Measurements from ENCODE around the gene RPL10A.

Gene RPL10A

DNA sequence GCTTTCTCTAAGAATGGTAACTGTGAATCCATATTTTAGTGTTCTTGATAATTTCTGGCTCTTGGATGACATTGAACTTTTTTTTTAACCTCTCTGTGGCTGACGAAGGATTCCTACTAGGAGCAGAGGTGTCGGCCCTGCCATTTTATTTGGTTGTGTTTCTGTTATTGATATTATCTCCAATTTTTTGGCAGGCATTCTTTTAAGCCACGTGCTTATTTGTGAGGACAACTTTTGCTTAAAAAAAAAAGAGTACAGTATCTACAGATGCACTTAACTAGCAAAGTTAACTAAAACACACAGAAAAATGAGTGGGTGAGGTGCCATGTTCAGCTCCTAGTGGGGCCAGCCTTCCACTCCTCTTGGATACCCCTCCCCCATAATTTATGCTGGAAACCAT is 15.0 kb upstream of the RPL10A start:
- TF ChIP-seq, protein P1, sequence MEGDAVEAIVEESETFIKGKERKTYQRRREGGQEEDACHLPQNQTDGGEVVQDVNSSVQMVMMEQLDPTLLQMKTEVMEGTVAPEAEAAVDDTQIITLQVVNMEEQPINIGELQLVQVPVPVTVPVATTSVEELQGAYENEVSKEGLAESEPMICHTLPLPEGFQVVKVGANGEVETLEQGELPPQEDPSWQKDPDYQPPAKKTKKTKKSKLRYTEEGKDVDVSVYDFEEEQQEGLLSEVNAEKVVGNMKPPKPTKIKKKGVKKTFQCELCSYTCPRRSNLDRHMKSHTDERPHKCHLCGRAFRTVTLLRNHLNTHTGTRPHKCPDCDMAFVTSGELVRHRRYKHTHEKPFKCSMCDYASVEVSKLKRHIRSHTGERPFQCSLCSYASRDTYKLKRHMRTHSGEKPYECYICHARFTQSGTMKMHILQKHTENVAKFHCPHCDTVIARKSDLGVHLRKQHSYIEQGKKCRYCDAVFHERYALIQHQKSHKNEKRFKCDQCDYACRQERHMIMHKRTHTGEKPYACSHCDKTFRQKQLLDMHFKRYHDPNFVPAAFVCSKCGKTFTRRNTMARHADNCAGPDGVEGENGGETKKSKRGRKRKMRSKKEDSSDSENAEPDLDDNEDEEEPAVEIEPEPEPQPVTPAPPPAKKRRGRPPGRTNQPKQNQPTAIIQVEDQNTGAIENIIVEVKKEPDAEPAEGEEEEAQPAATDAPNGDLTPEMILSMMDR (IDR thresholded peaks at IDR 0.05; ENCODE audit: low read depth, low read length, poor library complexity, severe bottlenecking), result no peak
- no peak for TF ChIP-seq EZH2phosphoT487 (IDR thresholded peaks at IDR 0.05; ENCODE audit: borderline replicate concordance, low read length)
- H3K79me2 ChIP-seq (ENCODE audit: control insufficient read depth, low read length), result peaks cover 16% of the 10 kb centered on the region
- H3K4me2 ChIP-seq (ENCODE audit: low read length), result peak overlapping the region; percentile 81
- peaks cover 2% of the 10 kb centered on the region; the same call in 1 of the 2 replicates for H4K20me1 ChIP-seq (ENCODE audit: control insufficient read depth, insufficient read depth, low read depth, low read length)
- peak overlapping the region; percentile 74 for H3K4me3 ChIP-seq (ENCODE audit: low read length)
- H3K36me3 ChIP-seq (ENCODE audit: control insufficient read depth, low read length), result peaks cover 20% of the 10 kb centered on the region
- no peaks in the 10 kb centered on the region for H3K9me2 ChIP-seq (replicated peaks; ENCODE audit: control insufficient read depth, low read length)
- no peaks in the 10 kb centered on the region for H3K9me3 ChIP-seq (ENCODE audit: control insufficient read depth, insufficient read depth, low read length)
- 0 out of 2 replicates have a peak, but pooled peaks cover 2% of the 10 kb centered on the region for H3F3A ChIP-seq (ENCODE audit: control insufficient read depth, insufficient read depth)
- H3K27me3 ChIP-seq (ENCODE audit: control insufficient read depth, low read length), result peaks cover 12% of the 10 kb centered on the region
- no peak overlapping the region for H3K27ac ChIP-seq (ENCODE audit: low read depth, low read length)
- H3K4me1 ChIP-seq (ENCODE audit: control insufficient read depth, low read length), result peaks cover 27% of the 10 kb centered on the region

DNA sequence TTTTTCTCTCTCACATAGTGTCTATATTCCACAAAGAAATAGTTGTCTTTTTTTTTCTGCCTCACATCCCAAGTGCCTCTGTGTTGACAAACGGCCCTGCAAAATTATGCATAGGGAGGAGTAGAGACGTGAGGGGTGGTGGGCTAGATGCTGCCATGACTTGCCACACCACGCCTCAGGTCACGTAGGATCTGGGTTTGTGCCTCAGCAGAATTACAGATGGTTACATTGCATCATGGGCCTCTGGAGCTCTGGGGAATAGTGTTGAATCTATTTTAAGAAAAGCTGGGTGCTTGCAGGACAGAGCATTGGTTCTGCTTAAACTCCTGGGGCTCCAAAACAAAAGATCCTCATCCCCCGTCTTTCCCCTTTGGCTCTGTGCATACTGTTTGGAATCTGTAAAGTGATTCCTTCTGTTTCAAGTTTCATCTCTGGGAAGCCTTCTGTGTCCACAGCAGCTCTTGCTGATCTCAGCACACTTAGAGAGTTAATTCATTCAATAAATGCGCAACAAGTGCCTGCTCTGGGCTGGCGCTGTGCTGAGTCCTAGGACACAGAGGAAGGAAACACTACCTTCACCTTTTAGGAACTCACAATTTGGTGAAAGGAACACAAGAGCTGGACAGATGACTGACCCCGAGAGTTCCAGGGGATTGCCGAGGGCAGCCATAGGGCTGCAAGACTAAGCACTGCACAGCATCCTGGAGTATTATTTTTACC is 13.7 kb upstream of the RPL10A start:
- Histone ChIP-seq H3K4me2 (ENCODE audit: low read length) (no peak overlapping the region; the same call in 1 of the 2 replicates), H3K9me3 (ENCODE audit: control insufficient read depth, insufficient read depth, low read length) (no peaks in the 10 kb centered on the region), H3K4me3 (ENCODE audit: low read length) (no peak overlapping the region), H4K20me1 (ENCODE audit: control insufficient read depth, insufficient read depth, low read depth, low read length) (peaks cover 3% of the 10 kb centered on the region; the same call in 1 of the 2 replicates), H3K27me3 (ENCODE audit: control insufficient read depth, low read length) (peaks cover 12% of the 10 kb centered on the region), H3K79me2 (ENCODE audit: control insufficient read depth, low read length) (peaks cover 16% of the 10 kb centered on the region), H3K9me2 (replicated peaks; ENCODE audit: control insufficient read depth, low read length) (no peaks in the 10 kb centered on the region), H3F3A (ENCODE audit: control insufficient read depth, insufficient read depth) (0 out of 2 replicates have a peak, but pooled peaks cover 2% of the 10 kb centered on the region), H3K4me1 (ENCODE audit: control insufficient read depth, low read length) (peaks cover 22% of the 10 kb centered on the region), H3K27ac (ENCODE audit: low read depth, low read length) (no peak overlapping the region), H3K36me3 (ENCODE audit: control insufficient read depth, low read length) (peaks cover 24% of the 10 kb centered on the region)
- TF ChIP-seq EZH2phosphoT487 (IDR thresholded peaks at IDR 0.05; ENCODE audit: borderline replicate concordance, low read length), result no peak
- TF ChIP-seq, protein P1 (IDR thresholded peaks at IDR 0.05; ENCODE audit: low read depth, low read length, poor library complexity, severe bottlenecking), result no peak

DNA sequence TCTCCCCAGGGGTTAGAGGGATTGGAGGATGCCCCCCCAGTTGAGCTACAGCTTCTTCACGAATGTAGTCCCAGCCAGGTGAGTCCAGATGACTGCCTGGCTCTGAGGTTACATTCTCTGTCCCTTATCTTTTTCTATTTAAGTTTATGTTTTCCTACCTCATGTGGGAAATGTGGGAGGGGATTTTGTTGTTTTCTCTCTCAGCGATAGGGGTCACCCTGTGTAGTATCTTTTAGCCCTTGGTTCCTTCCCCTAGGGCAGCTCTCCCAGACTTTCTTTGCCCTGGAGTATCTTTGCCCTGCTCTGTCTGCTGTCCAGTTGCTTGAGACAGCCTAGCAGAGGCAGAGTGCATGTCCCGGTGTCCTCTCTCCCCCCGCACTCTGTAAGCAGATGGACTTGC is 10.3 kb upstream of the RPL10A start:
- H3K4me1 ChIP-seq (ENCODE audit: control insufficient read depth, low read length), result peaks cover 13% of the 10 kb centered on the region
- H3K36me3 ChIP-seq (ENCODE audit: control insufficient read depth, low read length), result peaks cover 34% of the 10 kb centered on the region
- TF ChIP-seq EZH2phosphoT487 (IDR thresholded peaks at IDR 0.05; ENCODE audit: borderline replicate concordance, low read length), result no peak
- TF ChIP-seq, protein P1 (IDR thresholded peaks at IDR 0.05; ENCODE audit: low read depth, low read length, poor library complexity, severe bottlenecking), result no peak
- H3F3A ChIP-seq (ENCODE audit: control insufficient read depth, insufficient read depth), result no peaks in the 10 kb centered on the region
- no peak overlapping the region for H3K4me3 ChIP-seq (ENCODE audit: low read length)
- H3K4me2 ChIP-seq (ENCODE audit: low read length), result no peak overlapping the region
- H3K9me3 ChIP-seq (ENCODE audit: control insufficient read depth, insufficient read depth, low read length), result no peaks in the 10 kb centered on the region
- H3K27ac ChIP-seq (ENCODE audit: low read depth, low read length), result no peak overlapping the region
- no peaks in the 10 kb centered on the region for H3K9me2 ChIP-seq (replicated peaks; ENCODE audit: control insufficient read depth, low read length)
- H3K79me2 ChIP-seq (ENCODE audit: control insufficient read depth, low read length), result peaks cover 13% of the 10 kb centered on the region
- H3K27me3 ChIP-seq (ENCODE audit: control insufficient read depth, low read length), result no peaks in the 10 kb centered on the region
- peaks cover 3% of the 10 kb centered on the region; the same call in 1 of the 2 replicates for H4K20me1 ChIP-seq (ENCODE audit: control insufficient read depth, insufficient read depth, low read depth, low read length)

All from DOHH2 (cell line).